SW 1271 (cell line): ENCODE results near the gene CFAP210.

Source experiments
- DNase-seq, 2 experiments: peaks; one replicate each; lab custom pipeline; 2025; lab: John Stamatoyannopoulos, UW

Gene CFAP210, protein sequence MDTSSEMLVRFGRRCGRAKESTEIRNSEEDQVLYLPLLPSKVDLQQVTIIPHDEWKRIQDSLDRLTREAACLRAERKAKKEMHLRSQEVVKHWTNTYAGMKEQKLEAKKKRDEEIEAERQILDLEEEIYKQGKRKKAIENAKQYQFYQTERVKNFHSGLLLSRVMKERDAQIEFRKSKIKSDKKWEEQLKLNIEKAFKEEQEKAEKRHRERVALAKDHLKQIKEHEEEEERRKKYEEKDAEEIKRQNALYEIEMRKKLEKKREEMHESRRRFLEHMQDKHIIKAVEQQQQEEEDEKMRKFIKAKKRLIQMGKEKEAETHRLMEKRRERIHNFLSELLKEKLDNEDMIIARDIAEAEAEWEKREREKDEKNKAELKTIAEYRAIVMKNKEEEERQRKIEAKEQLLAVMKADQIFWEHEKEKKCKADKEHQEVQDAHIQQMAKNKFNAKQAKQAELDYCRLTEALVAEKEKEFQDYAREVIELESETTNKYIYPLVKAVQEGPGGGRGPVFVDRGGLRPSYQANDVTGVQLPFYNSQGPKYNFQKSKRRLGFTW

GRCh38 chr2:169694113-169694893, at the start of gene CFAP210, which contains the start of gene PHOSPHO2:
Gene CFAP210 (minus strand): TSS chr2:169694405. CDS start chr2:169694327, 78 bp downstream.
Gene PHOSPHO2 (plus strand): TSS chr2:169694469. CDS start chr2:169700972, 6,503 bp downstream.
- peak; percentile 93 to 96 for DNase-seq

DNA sequence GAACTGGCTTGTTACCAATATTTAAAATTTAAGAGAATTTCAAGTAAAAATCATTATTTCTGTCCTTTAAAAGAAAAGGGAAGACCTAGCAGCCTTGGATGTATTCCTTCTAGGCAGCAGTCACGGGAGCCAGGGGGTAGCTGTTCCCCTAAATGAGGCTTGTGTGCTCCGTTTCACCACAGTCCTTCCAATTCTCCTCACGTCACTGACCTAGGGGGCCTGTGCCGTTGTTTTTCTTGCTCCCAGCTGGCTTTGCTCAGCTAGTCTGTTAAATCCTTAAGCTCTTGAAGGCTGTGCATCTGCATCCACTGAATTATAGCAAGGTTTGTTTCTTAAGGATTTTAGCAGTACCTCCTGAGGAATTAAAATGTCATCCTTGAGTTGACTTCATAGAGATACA, 49.3 kb upstream of the CFAP210 start:
- no peak for DNase-seq

DNA sequence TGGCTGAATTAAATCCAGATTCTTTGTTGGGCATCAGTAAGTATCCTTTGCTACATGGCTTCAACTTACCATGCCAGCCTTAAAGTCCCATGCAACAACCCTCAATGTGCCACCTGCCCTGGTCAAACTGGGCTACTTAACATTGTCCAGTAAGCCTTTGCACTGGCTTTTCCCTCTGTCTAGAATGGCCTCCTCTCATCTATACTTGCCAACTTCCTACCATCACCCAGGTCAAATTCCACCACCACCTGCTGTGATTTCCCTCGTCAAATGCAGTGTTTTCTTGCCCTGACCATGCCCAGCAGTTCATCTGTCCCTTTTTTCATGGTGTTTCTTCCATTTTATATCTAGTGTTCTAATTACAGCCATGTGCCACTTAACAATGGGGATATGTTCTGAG, 45.1 kb upstream of the CFAP210 start:
- no peak for DNase-seq

GRCh38 chr2:169738566-169739229, 44.5 kb upstream of the CFAP210 start:
- no peak for DNase-seq

- DNase-seq = no peak
Measured at GRCh38 chr2:169736902-169737301, 42.7 kb upstream of the CFAP210 start.

GRCh38 chr2:169735623-169736022, 41.4 kb upstream of the CFAP210 start:
- no peak for DNase-seq

- DNase-seq = no peak
Measured at GRCh38 chr2:169734169-169734847, 40.1 kb upstream of the CFAP210 start.

DNA sequence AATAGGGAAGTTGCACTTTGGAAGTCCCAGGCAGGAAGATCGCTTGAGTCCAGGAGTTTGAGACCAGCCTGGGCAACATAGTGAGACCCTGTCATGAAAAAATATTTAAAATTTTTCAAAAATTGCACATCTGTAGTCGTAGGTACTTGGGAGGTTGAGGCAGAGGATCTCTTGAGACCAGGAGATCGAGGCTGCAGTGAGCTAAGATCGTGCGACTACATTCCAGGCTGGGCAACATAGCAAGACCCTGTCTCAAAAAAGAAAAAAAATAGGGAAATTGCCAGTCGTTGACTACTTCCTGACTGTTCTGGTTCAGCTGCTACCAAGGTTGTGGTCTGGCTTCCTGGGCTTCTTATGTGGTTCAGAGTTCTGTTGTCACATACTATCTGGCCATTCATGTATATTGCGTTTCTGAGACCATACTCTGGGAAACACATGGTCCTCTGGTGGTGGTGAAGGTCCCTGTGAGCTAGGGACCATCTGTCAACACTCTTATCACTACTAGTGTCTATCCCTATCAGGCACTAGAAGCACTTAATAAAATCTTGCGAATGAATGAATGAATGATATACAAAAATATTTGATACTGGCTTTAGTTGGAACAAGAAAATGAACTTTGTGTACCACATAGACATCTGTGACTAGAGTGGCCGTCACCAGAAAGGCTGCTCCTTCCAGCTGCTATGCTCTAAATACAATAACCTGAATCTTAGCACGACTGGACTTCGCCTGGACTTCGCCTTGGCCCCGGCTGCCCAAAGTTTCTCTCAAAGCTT, 38.6 kb upstream of the CFAP210 start:
- DNase-seq = no peak

DNA sequence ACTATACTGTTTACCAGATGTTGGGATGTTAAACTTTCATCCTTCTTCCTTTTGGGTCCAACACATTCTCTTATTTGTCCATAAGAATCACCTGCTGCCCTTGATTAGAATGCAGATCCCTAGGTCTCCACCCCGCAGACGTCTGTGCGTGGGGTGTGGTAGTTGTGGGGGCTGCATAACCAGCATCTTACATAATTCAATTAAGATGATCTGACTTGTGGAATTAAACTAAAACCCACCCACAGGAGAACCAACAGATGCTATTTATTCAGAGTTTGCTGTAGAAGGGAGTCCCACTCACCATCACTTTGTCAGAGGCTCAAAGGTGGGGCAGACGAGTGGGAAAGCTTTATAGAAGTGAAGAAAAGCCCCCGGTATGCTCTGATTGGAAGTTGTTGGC, 37.9 kb upstream of the CFAP210 start:
- no peak for DNase-seq

- DNase-seq = no peak
Measured at GRCh38 chr2:169729274-169729605, 35.0 kb upstream of the CFAP210 start.

DNA sequence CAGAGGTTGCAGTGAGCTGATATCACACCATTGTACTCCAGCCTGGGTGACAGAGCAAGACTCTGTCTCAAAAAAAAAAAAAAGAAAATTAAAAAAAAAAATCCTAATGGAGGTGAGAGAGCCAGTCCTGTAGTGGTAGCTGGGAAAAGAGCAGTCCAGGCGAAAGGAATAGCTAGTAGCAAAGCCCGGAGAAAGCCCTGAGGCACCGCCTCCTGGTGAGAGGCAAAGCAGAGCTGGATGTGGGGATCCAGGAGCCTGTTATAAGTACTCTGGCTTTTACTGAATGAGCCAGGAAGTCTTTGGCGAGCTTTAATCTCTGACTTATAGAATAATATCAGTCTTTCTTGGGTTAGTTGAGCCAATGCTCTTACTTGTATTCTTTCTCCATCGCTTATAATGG, 32.9 kb upstream of the CFAP210 start:
- DNase-seq = no peak

- DNase-seq = no peak
Measured at GRCh38 chr2:169721016-169721415, 26.8 kb upstream of the CFAP210 start.

- no peak for DNase-seq
Measured at GRCh38 chr2:169718930-169719504, 24.8 kb upstream of the CFAP210 start.

DNA sequence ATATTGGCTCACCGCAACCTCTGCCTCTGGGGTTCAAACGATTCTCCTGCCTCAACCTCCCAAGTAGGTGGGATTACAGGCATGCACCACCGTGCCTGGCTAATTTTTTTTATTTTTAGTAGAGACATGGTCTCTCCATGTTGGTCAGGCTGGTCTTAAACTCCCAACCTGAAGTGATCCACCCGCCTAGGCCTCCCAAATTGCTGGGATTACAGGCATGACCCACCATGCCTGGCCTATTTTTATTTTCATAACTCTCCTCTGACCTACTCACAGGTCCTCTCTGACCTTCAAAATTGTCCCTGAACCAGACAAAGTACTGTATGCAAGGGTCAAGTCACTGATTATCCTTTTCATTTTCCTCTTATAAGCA, 23.5 kb upstream of the CFAP210 start:
- DNase-seq = no peak

DNA sequence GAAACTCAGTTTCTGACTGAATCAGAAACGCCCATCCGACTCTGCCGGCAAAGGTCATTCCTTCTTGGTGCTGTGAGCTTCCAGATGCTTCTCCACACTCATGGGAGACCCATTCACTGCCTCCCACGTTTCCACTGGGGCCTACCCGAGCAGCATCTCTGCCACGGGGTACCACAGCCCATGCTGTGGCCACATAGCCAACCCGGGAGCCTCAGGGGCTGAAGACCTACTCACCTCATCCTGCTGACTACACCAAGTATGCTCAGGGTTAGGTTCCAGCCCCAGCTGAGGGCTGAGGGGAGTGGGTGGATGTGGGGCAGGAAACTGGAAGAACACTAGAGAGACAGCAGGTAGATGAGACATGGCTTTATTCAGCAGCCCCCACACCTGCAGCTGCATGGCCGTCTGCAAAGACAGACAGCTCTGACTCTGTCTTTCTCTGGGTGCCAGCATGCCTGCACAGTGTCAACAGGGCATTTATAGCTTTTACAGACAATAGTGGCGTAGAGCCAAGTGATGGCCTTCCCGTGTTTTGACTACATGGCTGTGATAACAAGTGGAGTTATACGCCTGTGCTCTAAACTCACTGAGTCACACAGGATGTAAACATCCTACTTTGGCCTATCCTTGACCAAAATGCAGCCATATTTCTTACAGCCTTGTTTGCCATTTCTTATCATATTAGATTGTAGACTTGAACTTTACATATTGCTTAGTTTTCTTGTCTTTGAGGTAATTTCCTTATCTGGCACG, 22.9 kb upstream of the CFAP210 start:
- DNase-seq = no peak

GRCh38 chr2:169716238-169716886, 22.2 kb upstream of the CFAP210 start:
- DNase-seq = no peak

DNA sequence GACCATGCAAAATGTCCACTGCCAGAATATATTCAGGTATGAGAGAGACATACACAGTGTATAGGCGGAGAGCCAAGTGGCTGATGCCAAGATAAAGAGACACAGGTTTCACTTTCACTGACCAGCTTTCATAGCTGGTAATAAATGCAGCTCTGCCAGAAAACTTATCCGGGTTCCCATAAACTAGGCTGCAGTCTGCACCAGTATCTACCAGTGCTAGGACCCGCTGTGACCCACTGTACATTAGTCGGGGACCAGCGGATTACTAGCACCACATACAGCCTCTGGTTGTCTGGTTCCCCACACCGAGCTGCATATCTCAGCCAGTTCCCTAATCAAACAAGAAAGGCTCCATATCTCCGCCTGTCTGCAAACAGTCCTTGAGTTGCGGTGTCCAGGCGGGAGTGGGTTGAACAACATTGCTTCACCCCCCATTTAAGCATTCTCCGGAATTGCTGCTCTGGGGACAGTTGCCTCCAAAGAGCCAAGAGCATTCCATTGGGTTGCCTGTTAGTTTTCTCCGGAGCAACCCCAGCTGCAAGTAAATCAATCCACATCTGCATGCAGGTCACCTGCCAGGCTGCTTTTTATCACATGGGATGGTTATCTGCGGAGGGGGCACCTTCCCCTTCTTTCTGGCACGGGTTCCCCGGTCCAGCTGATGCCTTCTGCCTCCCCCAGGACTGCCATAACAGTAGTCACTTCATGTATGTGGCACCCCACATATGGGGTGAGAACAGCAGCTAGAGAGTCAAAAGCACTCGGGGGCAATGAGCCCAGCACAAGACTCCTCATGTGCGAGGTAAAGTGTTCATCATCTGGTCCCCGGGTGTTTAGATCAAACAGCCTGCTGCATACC, 21.4 kb upstream of the CFAP210 start:
- no peak for DNase-seq

DNA sequence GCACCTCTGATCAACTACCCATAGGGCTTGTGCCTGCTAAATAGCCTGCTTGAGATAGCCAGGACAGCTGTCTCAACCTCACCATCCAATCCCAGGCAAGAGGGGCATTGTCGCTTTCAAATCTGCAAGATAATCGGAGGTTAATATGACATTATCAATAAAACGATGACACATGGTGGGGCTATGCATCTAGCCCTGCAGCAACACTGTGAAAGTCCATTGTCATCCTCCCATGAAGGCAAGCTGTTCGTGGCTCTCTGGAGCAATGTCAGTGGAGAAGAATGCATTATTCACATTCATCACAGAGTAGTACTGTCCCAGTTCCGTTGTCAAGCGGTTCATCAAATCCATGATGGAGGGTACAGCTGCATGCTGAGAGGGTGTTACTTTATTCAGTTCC, 20.5 kb upstream of the CFAP210 start:
- DNase-seq = no peak

DNA sequence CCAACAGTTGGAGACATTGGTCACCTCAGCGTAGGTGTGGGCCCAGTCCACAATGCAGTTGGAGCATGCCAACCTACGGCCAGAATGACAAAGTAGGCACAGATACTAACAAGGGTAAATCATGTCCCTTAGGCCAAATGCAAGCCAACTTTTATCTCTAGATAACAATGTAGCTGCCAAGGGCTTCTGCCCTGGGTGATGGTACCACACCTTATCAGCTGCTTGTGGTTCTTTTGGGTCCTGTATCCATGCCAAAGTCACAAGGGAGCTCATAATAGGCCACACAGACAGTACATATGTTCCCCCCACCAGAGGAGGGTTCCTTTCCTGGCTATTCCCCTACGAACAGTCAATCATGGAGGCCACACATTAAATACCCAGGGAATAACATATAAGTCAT, 19.1 kb upstream of the CFAP210 start:
- DNase-seq = no peak
